ENCODE results near the gene PLA2G4E. TPM values are rescaled to one million over a fixed set of nuclear protein-coding genes. Genes with fewer than 3 reads are reported as not detected.

PLA2G4E gene
- total RNA-seq, 4 donors from 2014 or later: not detected

DNA sequence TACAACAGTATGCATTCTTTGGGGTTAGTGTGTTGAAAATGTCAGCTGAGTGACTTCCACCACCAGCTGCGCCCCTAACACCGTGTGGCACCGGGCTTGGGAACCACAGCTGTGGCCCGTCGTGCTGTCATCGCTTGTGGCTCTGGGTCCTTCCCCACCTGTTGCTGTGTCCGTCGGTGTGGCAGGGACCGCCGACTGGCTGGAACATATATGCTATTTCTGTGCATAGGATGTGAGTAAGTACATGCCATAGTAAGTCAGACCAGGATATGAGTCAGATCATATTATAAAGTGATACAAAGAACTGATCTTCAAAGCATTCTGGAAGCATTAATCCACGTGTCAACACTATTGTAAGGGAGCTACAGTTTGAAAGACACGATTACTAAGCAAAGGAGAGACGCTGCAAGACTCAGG lies 80.4 kb downstream of the PLA2G4E start:
- Histone ChIP-seq H3K36me3 (no peaks in the 10 kb centered on the region), H3K27ac (peak overlapping the region in 2 of 4 donors; percentile 16 to 28), H3K4me3 (no peak overlapping the region), H3K9me3 (no peaks in the 10 kb centered on the region), H3K4me1 (peaks cover 0 to 20% of the 10 kb centered on the region in 2 donors), H3K27me3 (no peaks in the 10 kb centered on the region)
- no peak for ATAC-seq
- intact Hi-C loops (cut with DNase I; ENCODE audit: low total_unique reads) (no loop called here), in situ Hi-C loops (cut with MboI; ENCODE audit: low sequenced_read_pairs in 4 of 4) (no loop called here)
- TF ChIP-seq CTCF (IDR thresholded peaks at IDR 0.05 in 4 of 5, conservative IDR thresholded peaks at IDR 0.05 in 1 of 5): no peak
- no peak for TF ChIP-seq POLR2A (IDR thresholded peaks at IDR 0.05)
- DNase-seq: no peak

DNA sequence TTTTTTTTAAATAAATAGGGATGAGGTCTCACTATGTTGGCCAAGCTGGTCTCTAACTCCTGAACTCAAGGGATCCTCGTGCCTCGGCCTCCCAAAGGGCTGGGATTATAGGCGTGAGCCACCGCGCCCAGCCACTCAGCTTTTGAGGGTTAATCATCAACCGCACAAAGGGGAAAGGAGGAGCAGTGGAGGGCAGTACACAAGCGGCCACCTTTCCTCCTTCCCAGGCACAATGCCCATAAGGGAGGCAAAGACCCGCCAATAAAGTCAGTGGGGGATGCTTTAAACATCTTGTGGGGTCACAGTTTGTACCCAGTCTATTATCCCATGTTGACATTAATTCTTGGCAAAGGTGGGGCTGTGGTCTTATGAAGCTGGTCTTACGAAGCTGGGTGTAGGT lies 80.9 kb downstream of the PLA2G4E start:
- ATAC-seq (no peak), DNase-seq (no peak)
- Histone ChIP-seq H3K27ac (peak overlapping the region in 2 of 4 donors; percentile 10 to 28), H3K9me3 (no peaks in the 10 kb centered on the region), H3K36me3 (no peaks in the 10 kb centered on the region), H3K4me1 (peaks cover 0 to 23% of the 10 kb centered on the region in 2 donors), H3K27me3 (no peaks in the 10 kb centered on the region), H3K4me3 (no peak overlapping the region)
- TF ChIP-seq CTCF (IDR thresholded peaks at IDR 0.05 in 4 of 5, conservative IDR thresholded peaks at IDR 0.05 in 1 of 5): no peak
- no peak for TF ChIP-seq POLR2A (IDR thresholded peaks at IDR 0.05)
- in situ Hi-C loops (cut with MboI; ENCODE audit: low sequenced_read_pairs in 4 of 4) (no loop called here), intact Hi-C loops (cut with DNase I; ENCODE audit: low total_unique reads) (no loop called here)

DNA sequence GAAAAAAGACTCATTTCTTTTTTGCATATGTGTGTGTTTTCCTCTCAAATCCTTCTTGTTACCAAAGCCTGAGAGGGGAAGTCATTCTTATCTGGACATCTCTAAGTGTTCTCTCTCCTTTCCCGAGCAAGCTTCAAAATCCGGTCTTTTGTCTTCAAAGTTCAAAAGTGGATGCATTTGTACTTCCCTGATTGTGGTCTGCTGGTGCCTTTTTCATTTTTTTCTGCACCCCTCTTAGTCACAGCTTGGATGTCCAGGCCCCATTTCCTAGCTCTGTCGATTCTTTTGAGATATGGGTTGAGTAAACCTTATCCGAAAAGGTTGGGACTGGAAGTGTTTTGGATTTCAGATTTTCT lies 83.3 kb downstream of the PLA2G4E start:
- ATAC-seq (no peak), DNase-seq (no peak)
- Histone ChIP-seq H3K4me1 (peaks cover 3 to 24% of the 10 kb centered on the region in 2 donors), H3K27me3 (no peaks in the 10 kb centered on the region), H3K4me3 (no peak overlapping the region), H3K36me3 (no peaks in the 10 kb centered on the region), H3K9me3 (no peaks in the 10 kb centered on the region), H3K27ac (peak overlapping the region in 3 of 4 donors; percentile 66 to 69 (median 69))
- in situ Hi-C loops (cut with MboI; ENCODE audit: low sequenced_read_pairs in 4 of 4) (no loop called here), intact Hi-C loops (cut with DNase I; ENCODE audit: low total_unique reads) (no loop called here)
- no peak for TF ChIP-seq CTCF (IDR thresholded peaks at IDR 0.05 in 4 of 5, conservative IDR thresholded peaks at IDR 0.05 in 1 of 5)
- TF ChIP-seq POLR2A (IDR thresholded peaks at IDR 0.05): no peak

DNA sequence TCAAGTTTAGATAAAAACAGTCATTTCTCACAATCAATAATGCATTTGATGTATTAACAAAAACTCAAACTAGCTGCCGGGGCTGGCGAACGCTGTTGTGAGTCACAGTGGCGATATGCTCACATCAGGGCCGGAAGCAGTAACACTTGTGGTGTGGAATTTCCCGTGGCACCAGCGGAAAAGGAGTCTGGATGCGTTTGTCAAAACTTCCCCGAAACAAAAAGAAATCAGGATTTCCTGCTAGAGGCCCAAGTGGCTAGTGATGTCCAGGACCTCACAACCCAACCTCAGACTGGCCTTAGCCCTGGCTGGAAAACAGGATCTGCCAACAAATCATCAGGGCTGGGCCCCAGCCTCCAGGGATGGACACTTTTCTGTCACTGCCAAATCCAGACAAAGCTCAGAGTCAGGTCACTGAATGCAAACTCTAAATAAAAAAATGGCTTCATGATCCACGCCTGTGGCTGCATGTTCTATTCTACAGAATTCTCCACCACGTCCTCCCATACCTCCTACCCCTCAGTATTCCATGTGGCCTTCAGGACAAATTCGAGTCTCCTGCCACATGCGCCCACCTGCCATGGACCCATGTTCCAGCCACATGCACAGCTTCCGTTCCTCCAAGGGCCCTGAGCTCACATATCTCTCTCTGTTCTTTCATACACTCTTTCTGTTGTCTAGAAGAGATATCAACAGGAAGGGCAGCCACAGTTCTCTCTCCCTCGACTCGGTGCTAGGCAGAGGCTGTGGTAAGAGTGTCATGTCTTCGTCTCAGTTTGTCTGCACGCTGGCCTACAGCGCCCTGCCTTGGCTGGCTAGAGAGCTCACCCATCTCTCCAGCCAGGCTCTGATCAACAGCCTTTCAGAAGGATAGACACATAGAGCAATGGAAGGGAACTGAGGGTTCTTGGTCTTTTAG lies 83.9 kb downstream of the PLA2G4E start:
- no peak overlapping the region for H3K4me3 ChIP-seq
- peak overlapping the region; percentile 48 to 69 (median 68) for H3K27ac ChIP-seq
- no peaks in the 10 kb centered on the region for H3K9me3 ChIP-seq
- H3K36me3 ChIP-seq: no peaks in the 10 kb centered on the region
- TF ChIP-seq POLR2A (IDR thresholded peaks at IDR 0.05) (no peak), CTCF (IDR thresholded peaks at IDR 0.05 in 4 of 5, conservative IDR thresholded peaks at IDR 0.05 in 1 of 5) (no peak)
- intact Hi-C loops (cut with DNase I; ENCODE audit: low total_unique reads): no loop called here
- ATAC-seq: peak; percentile 43 to 48
- peaks cover 3 to 27% of the 10 kb centered on the region in 2 donors for H3K4me1 ChIP-seq
- H3K27me3 ChIP-seq: no peaks in the 10 kb centered on the region
- in situ Hi-C loops (cut with MboI; ENCODE audit: low sequenced_read_pairs in 4 of 4): no loop called here
- no peak for DNase-seq
